GM19438 (cell line): ENCODE results near the gene FBXO46.
"Not testable (repeated sequence)": the region's sequence is repeated elsewhere in the genome, so short reads cannot be mapped to it uniquely, and the experiment has no call there.

Experiments
- ATAC-seq: cut with Tn5 transposase; IDR thresholded peaks from one replicate; pipeline ENCODE4 v1.9.1; 2021; ENCODE audit warnings: low read depth; ENCODE audit not compliant: unreplicated experiment

Gene FBXO46

DNA sequence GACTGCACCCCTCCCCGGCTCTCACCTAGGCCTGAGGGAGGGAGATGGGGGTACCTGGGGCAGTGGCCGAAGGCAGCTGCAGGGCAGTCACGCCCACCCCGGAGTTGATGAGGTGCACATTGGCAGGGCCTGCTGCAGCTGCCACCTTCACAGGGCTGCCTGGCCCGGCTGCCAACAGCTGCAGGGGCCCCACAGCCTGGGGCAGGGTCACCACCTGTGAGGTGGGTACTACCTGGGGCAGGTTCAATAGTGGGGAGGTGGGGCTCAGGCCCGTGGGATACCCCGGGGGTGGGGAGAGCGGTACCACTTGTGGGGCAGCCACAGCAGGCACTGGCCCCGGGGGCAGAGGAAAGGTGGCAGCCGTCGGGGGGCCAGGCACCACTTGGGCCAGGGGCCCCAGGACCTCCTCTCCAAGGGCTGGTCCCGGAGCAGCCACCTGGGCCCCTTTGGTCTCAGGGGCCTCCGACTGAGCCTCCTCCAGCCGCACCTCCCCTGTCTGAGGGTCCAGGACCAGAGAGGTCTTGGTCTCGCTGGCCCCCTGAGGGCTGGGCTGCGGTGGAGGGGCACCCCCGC, 35.7 kb upstream of the FBXO46 start:
- no peak for ATAC-seq

DNA sequence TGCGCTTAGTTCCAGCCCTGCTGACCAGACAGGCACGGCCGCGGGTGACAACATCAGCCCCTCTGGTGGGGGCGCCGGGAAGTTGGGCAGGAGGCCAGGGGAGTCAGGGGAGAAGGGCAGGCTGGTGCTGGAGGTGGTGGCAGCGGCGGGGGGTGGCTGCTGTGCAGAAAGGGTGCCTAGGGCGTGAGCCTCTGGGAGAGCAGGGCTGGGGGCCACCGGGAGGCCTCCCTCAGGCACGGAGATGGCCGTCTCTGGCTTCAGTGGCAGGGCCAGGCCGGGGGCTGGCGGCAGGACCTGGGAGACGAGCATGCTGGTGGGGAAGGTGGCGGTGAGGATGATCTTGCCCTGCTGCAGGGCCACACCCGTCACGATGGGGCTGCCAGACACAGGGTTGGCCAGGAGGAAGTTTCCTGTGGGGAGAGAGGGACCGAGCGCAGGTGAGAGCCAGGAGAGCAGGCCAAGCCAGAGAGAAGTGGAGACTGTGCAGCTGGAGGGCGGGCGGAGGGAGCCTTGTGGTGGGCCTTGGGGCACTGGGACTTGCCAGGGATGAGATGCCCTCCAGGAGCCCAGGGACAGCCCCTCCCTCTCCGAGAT, 35.1 kb upstream of the FBXO46 start:
- no peak for ATAC-seq

DNA sequence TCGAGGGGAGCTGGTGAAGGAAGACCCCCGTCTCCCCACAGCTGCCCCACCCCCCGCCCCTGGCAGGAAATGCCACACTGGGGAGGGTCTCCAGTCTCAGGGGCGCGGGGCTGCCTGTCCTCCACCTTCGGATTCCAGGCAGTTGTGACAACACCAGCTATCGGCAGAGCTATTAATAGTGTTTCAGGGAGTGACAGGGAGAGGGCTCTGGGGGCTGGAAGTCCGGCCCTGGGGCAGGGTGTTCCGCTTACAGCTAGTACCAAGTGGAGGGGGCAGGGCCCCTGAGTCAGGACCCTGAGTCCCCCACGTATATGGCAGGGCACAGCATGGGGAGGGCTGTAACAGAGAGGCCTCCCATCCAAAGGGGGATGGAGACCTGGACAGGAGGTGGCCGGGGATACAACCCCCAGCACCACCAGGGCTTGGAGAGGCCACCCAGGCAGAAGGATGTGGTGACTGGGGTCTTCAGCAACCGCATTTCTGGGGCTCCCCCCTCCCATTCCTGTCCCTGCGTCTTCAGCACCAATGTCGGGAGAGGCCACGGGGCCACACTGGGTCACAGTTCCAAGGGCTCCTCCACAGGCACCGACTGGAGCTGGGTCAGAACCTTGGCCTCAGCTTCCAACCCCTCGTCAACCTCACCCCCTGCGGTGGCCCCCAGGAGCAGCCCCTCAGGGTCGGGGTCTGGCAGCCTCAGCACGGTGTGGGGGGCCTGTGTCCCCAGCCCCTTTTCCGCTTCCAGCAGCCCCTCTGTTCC, 34.4 kb upstream of the FBXO46 start:
- ATAC-seq, result no peak

DNA sequence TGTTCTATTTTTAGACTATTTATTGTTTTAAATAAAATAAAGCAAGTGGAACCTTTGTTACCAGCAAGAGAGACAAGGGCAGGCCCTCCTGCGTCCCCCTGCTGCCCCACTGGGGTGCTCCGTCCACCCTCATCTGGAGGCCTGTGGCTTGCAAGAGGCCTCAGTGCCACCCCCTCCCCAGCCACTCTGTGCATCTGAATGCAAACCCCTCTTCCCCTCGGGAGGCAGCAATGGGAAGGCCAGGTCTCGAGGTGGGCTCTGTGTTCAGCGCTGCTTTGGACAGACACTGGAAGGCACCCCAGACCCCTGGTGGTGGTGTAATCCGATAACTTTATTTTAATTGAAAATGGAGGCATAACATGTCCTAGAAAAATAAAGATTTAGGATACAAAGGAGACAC, 33.8 kb upstream of the FBXO46 start:
- ATAC-seq, result no peak

DNA sequence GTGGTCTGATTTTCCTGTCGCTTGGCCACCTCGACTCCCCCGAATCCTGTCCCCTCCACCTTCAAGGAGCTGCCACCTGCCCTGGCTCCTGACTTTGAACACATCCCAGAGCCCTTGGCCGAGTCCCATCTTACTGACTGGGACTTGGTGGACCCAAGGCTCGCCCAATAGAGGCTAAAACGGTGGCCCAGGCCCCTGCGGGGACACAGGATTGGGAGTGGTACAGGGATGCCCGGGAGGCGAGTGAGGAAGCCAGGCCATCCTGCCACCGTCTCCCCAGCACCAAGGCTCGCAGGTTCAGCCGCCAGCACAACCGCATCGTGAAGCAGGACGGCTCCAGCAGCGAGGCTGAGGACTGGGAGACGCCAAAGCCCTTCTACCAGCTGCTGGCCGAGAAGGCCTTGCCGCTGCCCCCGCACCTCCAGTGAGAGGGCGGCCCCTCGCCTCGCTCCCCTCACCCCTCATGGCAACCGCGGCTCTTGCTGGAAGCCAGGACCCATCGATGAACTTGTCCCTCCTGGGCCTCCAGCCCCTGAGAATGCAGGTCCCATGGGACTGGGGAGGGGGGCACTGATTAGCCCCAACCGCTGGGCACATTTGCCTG, 33.1 kb upstream of the FBXO46 start:
- ATAC-seq, result no peak

DNA sequence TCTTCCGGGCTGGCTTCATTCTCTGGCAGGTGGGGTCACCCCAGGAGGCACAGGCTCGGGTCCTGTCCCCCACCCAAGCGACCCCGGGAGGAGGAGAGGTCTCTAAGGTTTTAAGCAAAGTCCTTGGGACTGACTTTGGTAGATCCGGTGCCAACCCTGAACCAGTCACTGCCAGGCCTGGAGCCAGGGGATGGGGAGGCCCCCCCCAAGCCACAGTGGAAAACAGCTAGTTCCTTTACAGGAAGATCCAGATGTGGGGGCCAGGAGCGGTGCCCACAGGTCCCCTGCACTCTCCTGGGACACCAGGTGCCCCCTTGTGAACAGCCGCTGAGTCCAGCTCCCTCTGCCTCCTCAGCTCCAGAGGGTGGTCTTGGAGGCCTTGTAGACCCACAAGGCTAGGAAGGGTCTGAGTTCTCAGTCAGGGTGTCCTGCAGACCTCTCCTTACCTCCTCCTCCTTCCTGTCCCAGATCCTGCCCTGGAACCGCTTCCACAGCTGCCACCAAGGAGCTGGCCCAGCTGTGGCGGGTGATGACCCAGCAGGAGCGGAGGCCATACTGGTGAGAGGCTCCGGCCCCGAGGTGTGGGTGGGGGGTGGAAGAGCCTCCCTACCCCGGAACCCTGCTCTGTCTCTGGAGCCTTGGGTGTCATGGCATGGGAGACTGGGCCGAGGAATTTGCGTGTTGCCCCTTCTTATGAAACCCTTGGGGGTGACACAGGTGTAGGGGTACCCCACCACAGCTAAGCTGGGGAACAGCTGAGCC, 32.4 kb upstream of the FBXO46 start:
- ATAC-seq, result no peak

DNA sequence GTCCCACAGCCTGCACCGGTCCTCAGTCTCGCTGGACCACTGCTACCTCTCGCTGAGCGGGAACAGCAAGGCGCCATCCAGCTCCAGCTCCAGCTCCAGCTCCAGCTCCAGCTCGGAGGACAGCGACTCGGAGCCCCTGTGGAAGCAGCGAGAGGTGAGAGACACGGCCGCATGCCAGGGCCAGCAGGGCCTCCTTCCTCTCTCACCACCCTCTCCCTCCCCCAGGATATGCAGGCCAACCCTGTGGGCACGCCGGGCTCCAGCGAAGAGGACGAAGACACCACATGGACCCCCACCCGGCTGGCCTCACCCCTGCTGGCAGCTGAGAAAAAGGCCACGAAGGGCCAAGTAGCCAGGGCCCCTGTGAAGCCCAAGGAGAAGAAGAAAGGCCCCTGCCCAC, 31.0 kb upstream of the FBXO46 start:
- no peak for ATAC-seq

DNA sequence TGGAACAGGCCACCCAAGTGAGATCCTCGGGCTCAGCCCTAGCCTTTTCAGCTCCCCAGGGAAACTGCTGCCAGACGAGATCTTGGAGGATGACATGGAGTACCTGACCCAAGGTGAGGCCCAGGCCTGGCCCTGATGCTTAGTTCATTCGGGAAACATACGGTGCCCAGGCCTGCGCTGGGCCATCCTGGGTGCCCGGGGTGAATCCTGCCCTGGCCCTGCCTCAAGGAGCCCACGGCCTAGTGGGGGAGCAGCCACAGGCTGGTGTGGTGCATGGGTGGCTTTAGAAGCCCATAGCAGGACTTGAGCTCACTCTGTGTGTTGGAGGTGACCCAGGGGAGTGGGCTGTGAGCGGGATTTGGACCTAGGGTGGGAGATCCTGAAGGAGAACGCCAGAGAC, 28.2 kb upstream of the FBXO46 start:
- ATAC-seq, result no peak

DNA sequence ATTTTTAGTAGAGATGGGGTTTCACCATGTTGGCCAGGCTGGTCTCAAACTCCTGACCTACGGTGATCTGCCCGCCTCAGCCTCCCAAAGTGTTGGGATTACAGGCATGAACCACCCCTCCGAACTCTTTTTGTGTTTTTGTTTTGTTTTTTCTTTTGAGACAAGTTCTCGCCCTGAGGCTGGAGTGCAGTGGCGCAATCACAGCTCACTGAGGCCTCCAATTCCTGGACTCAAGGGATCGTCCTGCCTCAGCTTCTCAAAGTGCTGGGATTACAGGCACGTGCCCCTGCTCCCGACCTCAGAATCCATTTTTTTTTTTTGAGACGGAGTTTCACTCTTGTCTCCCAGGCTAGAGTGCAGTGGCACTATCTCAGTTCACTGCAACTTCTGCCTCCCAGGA, 27.0 kb upstream of the FBXO46 start:
- ATAC-seq, result no peak

DNA sequence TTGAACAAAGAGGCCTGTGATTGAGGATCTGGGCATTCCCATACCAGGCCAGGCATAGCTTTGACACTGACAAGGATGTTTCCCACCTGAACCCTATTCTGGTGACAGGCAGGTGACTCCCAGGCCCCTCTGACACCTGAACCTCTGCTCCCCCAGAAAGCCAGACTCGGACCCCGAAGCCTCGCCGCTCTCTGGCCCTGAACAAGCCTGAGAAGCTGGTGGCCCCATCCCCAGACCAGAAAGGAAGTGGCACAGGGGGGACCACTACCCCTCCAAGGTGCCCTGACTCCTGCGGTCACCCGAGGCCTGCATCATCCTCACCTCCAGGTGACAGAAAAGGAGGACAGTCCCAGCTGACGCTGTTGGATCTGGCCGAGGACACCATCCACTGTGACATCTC, 23.6 kb upstream of the FBXO46 start:
- no peak for ATAC-seq

DNA sequence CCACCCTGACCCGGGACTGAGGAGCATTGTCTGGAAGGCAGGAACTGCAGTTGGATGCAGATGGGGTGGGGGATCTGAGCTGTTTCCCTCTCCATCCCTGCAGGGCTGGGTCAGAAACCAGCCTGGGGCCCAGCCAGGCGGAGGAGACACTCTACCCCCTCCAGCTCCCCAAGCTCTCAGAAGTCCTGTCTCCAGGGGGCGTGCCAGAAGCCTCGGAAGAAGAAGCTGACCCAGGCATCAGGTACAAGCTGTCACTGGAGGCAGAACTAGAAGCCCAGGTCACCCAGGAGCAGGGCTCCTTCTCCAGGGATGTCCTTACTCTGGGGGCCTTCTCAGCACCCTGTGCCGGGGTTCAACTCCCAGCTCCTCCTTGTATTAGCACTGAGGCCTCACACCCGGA, 22.9 kb upstream of the FBXO46 start:
- ATAC-seq, result no peak

DNA sequence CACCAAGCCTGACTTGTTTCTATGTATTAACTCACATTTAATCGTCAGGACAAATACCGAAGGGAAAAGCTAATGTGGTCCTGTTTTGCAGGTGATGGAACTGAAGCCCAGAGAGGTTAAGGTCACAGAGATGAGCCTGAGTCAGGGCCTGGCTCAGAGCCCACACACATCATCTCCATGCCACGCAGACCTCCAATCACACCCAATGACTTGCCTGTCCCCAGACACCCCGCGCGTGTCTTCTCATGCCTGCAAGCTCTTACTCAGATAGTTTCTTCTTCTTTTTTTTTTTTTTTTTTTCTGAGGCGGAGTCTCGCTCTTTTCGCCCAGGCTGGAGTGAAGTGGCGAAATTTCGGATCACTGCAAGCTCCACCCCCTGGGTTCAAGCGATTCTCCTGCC, 21.9 kb upstream of the FBXO46 start:
- ATAC-seq, result no peak

DNA sequence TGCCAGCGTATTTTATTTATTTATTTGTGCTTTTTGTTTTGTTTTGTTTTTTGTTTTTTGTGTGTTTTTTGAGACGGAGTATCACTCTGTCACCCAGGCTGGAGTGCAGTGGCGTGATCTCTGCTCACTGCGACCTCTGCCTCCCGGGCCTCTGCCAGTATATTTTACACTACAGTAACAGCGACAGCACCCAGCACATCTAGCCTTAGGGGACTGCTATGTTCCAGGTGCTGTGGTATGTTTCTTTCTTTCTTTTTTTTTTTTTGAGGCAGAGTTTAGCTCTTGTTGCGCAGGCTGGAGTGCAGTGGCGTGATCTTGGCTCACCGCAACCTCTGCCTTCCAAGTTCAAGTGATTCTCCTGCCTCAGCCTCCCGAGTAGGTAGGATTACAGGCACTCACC, 20.8 kb upstream of the FBXO46 start:
- not testable (repeated sequence) for ATAC-seq

DNA sequence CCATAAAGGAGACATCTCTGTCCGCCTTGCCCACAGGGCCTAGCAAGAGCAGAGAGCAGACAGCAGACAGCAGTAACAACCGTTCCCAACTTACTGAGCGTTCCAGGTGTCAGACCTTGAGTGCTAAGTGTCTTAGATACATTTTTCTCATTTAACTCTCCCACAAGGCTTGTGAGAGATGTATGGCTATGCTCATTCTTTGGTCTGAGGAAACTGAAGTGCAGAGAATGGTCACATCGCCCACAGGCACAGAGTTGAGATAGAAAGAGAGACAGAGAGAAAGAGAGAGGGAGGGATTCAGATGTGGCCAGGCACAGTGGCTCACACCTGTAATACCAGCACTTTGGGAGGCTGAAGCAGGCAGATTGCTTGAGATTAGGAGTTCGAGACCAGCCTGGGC, 16.8 kb upstream of the FBXO46 start:
- no peak for ATAC-seq

DNA sequence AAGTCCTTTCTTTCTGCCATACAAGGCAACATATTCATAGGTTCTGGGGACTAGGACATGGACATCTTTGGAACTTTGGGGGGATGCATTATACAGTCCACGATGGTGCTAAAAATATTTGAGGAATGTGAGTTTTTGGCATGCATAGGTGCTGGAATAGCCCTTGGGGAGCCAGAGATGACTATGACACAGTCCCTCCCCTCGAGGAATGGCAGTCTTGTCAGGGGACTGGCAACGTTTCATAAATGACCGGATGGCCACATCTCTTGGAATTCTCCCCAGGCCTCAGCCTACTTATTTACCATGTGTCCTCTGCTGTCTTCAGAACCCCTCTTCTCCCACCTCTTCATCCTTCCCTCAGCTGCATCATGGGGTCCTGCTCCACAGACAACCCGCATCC, 16.2 kb upstream of the FBXO46 start:
- ATAC-seq, result no peak

DNA sequence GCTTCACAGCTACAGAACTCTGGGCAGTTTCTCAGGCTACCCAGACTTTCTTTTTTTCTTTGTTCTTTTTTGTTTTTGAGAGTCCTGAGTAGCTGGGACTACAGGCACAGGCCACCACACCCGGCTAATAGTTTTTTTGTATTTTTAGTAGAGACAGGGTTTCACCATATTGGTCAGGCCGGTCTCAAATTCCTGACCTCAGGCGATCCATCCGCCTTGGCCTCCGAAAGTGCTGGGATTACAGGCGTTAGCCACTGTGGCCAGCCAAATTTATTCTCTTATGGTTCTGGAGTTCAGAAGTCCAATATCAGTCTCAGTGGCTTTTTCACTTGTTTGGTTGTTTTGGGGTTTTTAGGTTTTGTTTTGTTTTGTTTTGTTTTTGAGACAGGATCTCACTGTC, 14.9 kb upstream of the FBXO46 start:
- ATAC-seq, result no peak

DNA sequence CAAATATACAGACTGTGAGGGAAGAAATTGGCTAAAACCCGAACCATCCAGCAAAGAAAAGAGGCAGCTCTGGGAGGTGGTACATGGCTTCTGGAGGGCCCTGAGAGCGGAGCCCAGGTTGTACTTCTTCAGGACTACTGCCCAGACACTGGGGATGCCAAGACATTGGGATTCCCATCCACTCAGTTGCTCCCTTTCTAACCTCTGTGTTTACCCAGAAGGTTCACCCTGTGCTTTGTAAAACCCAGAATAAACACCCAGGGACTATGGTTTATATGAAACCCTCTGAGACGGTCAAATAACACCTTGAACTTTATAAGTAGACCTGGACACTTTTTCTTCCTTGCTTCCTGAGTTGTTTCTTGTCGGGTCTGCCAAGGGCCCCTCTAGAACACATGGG, 12.3 kb upstream of the FBXO46 start:
- ATAC-seq, result no peak

DNA sequence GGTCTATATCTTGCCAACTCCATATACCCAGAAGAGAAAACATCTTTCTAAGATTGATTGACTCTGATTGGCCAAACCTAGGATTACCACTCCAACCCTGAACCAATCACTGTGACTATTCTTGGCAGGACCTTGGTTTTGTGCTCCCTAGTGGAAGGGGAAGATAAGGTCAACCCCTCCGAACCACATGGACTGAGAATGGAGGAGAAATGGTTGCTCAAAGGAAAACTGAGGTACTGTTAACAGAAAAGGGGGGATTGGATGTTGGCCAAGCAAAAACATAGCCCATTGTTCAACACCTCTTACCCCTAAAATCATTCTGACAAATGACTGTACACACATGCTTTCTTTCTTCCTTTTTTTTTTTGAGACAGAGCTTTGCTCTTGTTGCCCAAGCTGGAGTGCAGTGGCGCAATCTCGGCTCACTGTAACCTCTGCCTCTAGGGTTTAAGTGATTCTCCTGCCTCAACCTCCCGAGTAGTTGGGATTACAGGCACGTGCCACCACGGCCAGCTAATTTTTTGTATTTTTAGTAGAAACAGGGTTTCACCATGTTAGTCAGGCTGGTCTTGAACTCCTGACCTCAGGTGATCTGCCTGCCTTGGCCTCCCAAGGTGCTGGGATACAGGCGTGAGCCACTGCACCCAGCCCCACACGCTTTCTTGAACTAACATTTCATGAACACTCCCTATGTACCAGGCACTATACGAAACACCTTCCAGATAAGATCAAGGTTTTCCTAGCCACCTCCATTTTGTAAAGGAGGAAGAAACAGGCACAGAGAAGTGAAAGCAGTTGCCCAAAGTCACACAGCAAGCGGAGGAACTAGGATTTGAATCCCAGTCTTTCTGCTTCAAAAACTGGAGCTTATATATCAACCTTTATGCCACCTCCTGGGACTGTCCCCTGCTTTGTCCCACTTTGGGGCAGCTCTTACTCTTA, 9.1 kb upstream of the FBXO46 start:
- ATAC-seq, result no peak

DNA sequence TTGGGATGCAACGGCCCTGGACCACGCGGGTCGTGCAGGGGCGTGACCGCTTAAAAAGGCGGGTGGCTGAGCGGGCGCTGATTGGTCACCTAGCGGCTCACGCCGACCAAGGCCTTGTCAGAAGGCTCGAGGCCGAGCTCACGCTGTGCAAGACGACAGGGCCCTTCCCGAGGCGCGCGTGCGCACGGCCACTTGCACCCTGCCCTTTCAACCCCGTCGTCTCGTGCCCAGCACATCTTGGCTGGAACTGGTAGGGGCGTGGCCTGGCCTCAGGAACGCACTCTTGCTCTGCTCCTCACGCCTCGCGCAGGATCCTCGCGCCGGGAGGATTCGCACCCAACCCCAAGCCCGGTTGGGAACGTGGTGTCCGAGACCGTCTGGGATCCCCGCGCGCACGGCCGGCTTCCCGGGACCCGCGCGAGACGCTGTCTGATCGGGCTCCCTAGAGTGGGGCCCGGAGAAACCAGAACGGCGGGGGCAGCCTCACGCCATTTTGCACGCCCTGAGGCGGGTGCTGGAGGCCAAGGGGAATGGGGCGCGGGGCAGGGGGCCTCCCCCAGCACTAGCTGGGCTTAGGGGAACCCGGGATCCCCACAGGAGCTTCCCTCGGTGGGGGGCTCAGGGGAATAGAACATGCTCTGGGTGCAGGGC, 2.6 kb upstream of the FBXO46 start, which contains the start of gene MEIOSIN:
MEIOSIN (plus strand) TSS at position 280 of the 651 bp plus-strand sequence. CDS start 1,938 bp downstream, outside the sequence.
- ATAC-seq, result no peak
